Myocyte (in vitro differentiated cells): Measurements from ENCODE around the gene ROR2. TPM values are rescaled to one million over a fixed set of nuclear protein-coding genes. Genes with fewer than 3 reads are reported as not detected.

Source experiments
- DNase-seq: peaks from one replicate; pipeline ENCODE4 v3.0.0-alpha.2; 2012; ENCODE audit warnings: low read depth
- total RNA-seq: library from RNA; depleted of rRNA; stranded (reverse); fragments of >200 nt; gene quantifications from 2 replicates; pipeline ENCODE4 v1.2.3, GENCODE V29; 2014

ROR2 gene
- total RNA-seq, 1 donor from 2014 or later: 0.05 TPM

- DNase-seq: no peak
These were observed 225.2 kb downstream of the ROR2 start for GRCh38 chr9:91724609-91725505.

DNA sequence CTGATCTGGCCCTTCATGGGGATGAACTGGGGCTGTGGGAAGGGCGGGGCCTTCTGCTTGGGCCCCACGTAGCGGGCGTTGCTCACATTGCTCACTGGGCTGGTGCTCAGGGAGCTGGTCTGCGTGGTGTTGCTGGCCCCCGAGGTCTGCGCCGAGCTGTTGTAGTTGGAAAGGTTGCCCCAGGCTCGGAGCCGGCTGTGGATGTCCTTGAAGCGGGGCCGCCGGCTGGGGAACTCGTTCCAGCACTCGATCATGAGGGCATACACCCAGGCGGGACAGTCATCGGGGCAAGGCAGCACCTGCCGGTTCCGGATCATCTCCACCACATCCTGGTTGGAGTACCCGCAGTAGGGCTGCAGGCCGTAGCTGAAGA lies 226.0 kb downstream of the ROR2 start:
- no peak for DNase-seq

DNA sequence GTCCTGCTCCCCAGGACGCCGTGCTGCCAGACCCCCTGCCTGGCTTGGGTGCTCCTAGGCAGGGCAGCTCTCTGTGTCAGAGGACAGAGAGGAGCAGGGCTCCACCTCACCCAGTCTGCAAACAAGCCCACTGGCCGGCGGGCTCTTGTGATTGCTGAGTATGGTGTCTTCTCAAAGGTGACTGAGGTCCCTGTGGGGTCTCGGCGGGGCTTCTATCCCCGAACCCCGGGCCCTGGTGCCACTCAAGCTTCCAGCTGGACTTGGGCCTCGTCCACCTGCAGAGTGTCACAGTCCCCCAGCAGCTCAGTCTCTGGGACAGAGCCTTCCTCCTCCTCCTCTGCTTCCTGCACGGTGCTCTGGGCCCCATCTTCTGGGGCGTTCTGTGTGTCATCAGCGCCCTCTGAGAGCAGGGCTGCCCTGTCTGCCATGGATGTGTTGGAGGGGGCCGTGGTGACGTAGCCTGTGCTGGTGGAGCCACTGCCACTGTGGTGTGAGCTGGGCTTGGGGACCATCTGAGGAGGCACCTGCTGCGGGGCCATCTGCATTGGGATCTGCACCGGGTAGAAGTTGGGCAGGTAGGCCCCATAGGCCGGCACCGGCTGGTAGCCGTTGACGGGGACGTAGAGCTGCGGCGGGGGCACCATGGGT lies 226.5 kb downstream of the ROR2 start:
- no peak for DNase-seq

DNA sequence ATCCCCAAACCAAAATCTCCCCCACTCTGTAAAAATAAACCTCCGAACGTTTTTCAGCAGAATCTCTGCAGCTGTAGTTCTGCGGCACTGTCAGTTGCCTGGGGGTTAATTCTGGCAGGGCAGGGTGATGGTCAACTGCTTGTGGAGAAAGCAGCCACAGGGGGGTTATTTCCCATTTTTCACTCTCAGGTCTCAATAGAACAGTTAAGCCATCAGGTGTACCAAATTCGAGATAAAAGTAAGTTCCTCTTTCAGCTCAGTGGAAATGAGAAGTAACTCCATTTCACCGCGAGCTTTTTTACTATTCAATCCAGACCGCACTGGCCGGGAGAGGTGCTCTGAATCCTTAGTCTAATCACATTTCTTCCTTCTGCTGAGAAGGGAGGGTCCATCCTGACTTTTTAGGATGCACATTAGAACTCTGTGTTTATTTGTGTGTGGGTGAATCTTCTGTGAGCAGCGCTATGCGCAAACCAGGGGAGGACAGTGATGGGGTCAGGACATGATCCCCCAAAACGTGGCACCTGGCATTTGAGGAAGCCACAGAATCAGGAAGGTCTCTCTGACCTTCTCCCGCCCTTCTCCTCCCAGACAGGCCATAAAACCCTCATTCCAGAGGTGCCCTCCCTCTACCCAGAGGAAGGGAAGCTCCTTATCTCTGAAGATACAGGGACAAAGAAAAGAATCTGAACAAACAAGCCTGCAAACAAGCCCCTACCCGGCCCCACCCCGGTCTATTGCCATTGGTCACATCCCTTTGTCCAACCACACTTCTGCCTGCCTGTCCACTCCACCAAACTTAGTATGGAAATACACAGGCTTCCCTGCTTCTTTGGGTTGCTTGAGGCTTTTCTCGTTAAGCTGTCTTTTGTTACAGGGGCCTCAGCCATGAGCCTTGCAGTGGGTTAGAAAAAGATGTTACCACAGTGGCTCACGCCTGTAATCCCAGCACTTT lies 229.0 kb downstream of the ROR2 start:
- DNase-seq: no peak

- DNase-seq: no peak
These were observed 229.7 kb downstream of the ROR2 start for GRCh38 chr9:91720313-91720712.

- no peak for DNase-seq
These were observed 232.0 kb downstream of the ROR2 start for GRCh38 chr9:91718071-91718470.

GRCh38 chr9:91716815-91717214 lies 233.2 kb downstream of the ROR2 start:
- DNase-seq: no peak

DNA sequence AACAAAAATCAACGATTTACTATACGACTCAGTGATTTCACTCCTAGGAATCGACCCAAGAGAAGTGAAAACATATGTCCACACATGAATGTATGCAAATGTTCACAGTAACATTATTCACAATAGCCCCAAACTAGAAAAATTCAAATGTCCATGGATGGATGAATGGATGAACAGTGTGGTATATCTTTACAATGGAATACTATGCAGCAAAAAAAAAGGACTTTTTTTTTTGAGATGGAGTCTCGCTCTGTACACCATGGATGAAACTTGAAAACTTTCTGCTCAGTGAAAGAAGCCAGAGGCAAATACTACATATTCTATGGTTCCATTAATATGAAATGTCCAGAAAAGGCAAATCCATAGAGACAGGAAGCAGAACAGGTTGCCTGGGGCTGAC lies 233.8 kb downstream of the ROR2 start:
- no peak for DNase-seq

GRCh38 chr9:91714874-91715615 lies 235.0 kb downstream of the ROR2 start:
- DNase-seq: no peak

DNA sequence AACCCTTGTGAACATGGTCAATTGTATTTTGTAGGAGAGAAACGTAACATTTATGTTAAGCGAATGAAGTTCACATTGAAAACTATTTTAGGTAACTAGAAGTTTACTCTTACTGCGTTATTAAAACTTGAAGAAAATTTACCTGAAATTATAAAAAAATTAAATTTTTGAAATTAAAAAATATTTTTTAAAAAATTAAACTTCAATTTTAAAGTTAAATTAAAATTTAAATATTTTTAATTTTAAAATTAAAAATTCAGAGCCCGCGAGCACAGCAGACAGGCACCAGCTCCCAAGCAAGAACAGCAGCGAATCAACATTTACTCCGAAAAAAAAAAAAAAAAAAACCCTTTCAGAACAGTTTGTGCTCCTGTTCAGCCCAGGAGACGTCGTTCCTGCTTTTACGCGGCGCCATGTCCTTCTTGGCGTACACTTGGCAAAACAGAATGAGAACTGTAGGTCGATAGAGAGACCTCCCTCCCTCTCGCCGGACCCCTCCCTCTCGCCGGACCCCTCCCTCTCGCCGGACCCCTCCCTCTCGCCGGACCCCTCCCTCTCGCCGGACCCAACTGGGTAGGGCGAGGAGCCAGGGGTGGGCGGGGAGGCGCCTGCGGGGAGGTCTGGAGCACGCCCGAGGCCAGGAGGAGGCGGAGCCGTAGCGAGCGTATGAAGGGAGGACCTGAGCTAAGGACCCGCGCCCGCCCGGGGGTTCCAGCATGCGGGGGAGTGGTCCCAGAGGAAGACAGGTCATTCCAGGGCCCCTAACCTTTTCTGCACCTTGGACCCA lies 235.8 kb downstream of the ROR2 start:
- no peak for DNase-seq

DNA sequence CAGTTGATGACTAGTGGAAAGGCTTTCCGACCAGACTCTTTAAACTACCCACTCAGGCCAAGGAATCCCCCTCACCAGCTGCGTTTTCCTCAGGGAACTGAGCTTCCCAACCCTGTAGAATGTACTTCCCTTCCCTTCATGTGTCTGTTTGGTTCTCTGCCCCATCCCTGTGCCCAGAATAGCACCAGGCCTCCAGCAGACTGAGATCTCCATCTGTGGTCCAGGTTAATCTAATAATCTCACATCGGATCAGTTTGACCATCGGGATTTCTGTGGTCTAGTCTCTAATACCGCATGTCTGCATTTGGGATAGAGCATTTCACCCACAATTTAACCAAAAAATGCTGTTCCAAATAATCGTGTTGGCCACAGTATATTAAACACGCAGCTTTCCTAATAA lies 237.2 kb downstream of the ROR2 start:
- no peak for DNase-seq

DNA sequence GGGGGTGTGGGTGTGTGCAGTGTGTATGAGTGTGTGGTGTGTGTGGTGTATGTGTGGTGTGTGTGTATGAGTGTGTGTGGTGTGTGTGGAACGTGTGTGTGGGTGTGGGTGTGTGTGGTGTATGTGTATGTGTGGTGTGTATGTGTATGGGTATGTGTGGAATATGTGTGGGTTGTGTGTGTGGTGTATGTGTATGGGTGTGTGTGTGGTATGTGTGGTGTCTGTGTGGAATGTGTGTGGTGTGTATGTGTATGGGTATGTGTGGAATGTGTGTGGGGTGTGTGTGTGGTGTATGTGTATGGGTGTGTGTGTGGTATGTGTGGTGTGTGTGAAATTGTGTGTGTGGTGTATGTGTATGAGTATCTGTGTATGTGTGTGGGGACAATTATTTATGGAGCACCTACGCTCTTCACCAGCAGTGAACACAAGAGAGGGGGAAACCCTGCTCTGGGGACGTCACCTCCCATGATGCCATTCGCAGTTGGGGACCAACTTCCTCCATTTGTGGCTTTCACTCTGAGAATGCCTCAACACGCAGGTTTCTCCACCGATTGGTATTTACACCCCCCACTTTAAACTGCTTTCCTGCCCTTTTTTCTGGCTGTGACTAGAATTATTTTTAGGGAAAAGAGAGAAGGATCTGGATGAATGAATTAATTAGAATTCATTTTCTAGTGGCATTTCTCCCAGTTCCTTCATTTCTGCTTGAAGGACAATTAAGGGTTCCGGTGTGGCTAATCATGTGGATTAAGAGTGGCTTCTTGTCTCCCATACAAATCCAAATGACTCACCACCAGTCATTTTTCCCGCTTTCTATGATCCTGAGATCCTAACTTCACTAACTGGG lies 238.1 kb downstream of the ROR2 start:
- DNase-seq: no peak

DNA sequence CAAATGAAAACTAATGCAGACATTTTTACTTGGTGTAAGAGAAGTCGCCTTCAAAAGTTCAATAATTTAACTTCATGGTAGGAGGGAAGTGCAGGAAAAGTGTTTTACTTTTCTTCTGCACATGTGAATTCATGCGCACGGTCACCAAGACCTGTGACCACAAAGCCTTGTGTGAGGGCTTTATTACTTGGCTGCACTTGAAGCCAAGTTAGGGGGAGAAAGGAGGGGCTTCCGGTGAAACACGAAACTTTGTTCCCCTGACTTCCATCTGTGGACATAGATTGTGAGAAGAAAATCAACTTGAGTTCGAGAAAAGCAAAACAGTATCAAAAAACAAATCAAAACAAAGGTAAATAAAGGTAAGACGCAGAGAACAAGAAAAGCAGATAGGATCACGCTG lies 239.9 kb downstream of the ROR2 start:
- DNase-seq: no peak

DNA sequence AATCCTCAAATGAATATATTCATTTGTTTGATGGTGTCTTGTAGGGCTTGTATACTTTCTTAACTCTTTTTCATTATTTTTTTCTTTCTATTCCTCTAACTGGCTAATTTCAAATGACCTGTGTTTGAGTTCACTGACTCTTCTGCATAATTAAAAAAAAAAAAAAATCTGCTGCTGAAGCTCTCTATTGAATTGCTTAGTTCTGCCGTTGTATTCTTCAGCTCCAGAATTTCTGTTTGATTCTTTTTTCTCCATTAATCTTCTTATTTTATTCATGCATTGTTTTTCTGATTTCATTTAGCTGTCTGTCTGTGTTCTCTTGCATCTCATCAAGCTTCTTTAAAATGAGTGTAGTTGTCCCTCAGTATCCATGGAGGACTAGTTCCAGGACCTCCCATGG lies 244.6 kb downstream of the ROR2 start:
- no peak for DNase-seq

DNA sequence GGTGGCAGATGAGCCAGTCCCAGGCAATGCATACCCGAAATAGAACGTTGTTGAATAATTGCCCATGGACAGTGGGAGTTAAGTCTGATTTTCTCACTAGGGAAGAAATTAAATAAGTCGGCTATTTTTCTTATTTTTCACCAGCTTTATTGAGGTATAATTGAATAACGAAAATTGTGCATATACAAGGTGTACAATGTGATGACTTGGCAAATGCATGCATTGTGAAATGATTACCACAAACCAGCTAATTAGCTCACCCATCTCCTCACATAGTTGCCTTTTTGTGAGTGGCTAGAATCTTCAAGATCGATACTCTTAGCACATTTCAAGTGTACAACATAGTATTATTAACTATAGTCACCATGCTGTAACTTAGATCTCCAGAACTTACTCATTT lies 249.6 kb downstream of the ROR2 start:
- no peak for DNase-seq

- no peak for DNase-seq
These were observed 251.8 kb downstream of the ROR2 start for GRCh38 chr9:91698266-91698665.

GRCh38 chr9:91697201-91697600 lies 252.8 kb downstream of the ROR2 start:
- DNase-seq: no peak

DNA sequence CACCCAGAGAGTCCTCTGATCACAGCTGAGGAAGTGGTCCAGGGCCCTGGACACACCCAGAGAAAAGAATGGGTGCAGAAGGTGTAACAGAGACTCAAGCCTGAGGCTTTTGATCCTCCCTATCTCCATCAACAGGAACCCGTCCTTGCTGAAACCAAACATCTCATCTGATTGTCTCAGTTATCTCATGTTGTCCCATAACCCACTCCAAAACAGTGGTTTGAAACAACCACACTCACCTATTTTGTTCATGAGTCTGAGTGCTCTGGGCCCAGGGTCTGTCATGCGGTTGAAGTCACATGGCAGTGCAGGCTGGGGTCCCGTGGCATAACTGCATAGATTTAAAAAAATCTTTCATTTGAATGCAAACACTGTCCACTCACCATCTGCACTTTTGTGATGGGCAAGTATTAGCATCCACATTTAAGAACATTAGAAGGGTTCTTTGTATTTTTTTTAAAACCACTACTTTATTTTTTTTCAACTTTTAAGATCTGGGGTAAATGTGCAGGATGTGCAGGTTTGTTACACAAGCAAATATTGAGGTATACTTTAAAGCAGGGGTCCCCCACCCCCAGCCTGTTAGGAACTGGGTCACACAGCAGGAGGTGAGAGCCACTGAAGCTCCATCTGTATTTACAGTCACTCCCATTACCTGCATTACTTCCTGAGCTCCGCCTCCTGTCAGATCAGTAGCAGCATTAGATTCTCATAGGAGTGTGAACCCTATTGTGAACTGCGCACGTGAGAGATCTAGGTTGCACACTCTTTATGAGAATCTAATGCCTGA lies 255.8 kb downstream of the ROR2 start:
- DNase-seq: no peak
